Measurements from ENCODE around the gene QTRT2.

QTRT2 gene

DNA sequence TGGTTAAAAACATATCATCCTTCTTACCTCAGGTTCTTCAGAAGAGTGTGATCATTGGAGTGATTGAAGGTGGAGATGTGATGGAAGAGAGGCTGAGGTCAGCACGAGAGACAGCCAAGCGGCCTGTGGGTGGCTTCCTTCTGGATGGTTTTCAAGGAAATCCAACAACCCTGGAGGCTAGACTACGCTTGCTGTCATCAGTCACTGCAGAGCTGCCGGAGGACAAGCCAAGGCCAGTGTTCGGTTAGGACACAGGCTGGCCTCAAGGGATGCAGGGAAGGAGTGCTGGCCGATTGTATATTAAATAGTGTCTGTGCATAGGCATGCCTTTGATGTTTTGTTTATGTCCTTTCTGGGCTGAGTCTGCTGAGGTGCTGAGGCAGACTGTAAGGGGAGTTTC lies 20.2 kb downstream of the QTRT2 start:
- in situ Hi-C loops (cut with HindIII; ENCODE audit: low sequenced_read_pairs), result no loop called here

DNA sequence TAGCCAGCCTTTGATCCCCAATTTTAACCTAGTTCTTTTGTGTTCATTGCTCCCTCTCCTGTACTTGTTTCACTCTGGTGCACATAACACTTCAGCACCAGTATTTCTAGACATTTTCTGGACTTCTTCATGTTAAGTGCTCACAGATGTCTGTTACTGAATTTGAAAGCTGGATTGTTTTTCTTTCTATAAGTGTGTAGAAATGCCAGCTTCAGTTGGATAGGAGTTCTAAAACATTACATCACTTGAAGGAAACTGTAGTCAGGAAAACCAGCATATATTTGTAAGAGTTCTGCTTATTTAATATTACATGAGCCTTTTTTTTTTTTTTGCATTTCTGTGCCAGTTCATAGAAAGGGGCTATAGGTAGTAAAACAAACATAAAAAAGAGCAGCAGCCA lies 21.6 kb downstream of the QTRT2 start:
- in situ Hi-C loops (cut with HindIII; ENCODE audit: low sequenced_read_pairs), result no loop called here

DNA sequence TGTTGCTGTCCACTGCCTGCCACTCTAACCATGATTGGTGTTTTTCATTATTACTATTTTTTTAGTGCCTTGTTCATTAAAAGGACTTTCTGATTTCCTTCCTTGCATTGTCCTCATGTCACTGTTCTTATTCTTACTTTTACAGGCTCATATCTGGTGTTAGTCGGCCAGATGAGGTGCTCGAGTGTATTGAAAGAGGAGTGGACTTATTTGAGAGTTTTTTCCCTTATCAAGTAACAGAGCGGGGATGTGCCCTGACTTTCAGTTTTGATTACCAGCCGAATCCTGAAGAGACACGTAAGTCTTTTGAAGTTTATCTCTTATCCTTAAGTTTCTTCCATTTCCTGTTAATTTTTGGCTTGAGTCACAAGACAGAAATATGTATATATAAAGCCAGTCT lies 23.2 kb downstream of the QTRT2 start:
- in situ Hi-C loops (cut with HindIII; ENCODE audit: low sequenced_read_pairs), result no loop called here

GRCh38 chr3:114080201-114080600 lies 23.7 kb downstream of the QTRT2 start:
- in situ Hi-C loops (cut with HindIII; ENCODE audit: low sequenced_read_pairs), result no loop called here

DNA sequence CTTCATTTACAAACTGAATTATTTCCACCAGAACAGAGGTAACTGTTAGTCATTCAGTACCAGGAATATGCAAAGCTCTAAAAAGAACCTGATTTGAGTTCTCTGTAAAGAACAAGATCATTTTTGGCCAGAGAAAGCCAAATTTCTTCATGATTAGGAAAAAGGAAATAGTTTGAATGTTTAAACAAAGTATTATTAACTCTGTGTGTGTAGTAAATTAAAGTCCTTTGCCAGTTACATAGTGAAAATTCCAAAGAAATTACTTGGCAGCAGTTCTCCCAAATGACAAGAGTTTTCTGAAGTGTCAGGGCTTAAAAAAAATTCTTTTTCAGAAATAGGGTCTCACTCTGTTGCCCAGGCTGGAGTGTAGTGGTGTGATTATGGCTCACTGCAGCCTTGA lies 24.5 kb downstream of the QTRT2 start:
- in situ Hi-C loops (cut with HindIII; ENCODE audit: low sequenced_read_pairs), result no loop called here

GRCh38 chr3:114083112-114083511 lies 26.6 kb downstream of the QTRT2 start:
- in situ Hi-C loops (cut with HindIII; ENCODE audit: low sequenced_read_pairs), result no loop called here

DNA sequence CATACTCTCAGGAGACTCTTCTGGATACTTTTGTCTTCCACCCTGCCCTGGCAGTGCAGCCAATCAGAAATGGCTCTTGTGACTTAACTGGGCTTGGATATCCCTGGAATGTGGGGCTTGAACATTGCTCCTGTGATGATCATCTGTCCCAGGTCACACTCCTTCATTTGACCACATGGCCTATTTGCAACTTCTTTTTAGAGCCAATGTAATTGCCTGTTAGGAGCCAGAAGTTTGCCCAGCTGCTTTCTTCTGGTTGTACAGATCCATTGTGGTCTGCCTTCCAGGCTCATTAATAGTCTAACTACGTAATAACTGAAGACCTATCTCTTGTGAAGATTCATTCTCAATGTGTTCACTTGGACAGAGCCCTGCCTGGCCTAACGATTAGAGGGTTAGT lies 29.8 kb downstream of the QTRT2 start:
- in situ Hi-C loops (cut with HindIII; ENCODE audit: low sequenced_read_pairs), result no loop called here

- in situ Hi-C loops (cut with HindIII; ENCODE audit: low sequenced_read_pairs), result no loop called here
Observed at GRCh38 chr3:114089675-114090074, 33.1 kb downstream of the QTRT2 start.

DNA sequence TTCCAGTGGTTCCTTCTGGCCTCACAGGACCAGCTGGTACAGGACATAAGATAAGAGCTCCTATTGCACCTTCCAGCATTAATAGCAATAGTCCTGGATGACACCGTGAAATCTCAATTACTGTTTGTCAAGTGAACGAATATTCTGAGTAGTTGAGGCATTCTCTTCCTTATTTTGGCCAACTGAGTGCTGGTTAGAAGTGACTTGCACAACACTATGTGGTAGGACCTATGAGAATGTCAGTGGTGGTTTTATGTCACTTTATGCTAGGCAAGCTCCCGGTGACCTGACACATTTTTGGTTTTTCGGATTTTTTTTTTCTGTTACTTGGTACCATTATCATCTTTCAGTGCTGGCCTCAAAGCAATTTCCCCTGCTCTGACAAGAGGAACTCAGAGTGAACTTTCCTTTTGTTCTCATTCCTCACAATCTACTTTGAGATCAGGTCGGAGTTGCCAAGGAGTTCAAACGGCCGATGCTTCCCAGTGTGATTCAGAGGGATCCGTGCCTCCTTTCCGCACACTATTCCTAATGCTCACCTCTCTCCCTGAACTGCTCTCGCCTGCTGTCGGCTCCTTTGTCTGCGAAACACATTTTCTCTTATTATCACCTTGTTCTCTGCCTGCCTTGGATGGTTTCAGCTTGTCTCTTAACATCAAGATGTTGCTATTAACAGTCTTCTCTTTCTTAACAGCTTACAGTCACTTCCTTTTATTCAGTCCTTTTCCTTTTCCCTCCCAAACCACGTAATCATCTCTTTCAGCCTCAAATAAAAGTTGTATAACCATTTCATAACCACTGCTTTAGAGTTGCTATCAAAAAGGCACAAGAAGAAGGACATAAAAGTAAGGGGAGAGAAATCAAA lies 35.8 kb downstream of the QTRT2 start:
- in situ Hi-C loops (cut with HindIII; ENCODE audit: low sequenced_read_pairs), result no loop called here

- in situ Hi-C loops (cut with HindIII; ENCODE audit: low sequenced_read_pairs), result no loop called here
Observed at GRCh38 chr3:114093016-114093380, 36.5 kb downstream of the QTRT2 start.

GRCh38 chr3:114093596-114093995 lies 37.1 kb downstream of the QTRT2 start:
- in situ Hi-C loops (cut with HindIII; ENCODE audit: low sequenced_read_pairs), result no loop called here

- in situ Hi-C loops (cut with HindIII; ENCODE audit: low sequenced_read_pairs), result no loop called here
Observed at GRCh38 chr3:114095796-114096195, 39.3 kb downstream of the QTRT2 start.

DNA sequence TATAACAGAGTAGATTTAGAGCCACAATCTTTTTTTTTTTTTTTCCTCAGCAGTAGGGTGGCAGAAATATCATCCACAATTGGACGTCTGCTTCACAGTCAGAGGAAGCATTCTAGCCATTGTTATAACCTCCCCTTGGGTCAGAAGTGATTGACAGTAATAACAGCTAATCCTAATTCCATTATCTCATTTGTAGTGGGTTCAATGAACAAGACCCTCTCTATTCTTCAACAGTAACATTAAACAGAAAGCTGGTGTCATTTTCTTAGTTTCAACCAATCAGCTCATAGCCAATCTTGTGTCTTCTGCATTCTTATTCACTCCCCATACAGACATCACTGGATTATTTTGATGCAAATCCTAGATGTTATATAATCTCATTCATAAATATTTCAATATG lies 44.6 kb downstream of the QTRT2 start:
- in situ Hi-C loops (cut with HindIII; ENCODE audit: low sequenced_read_pairs), result no loop called here

- in situ Hi-C loops (cut with HindIII; ENCODE audit: low sequenced_read_pairs), result no loop called here
Observed at GRCh38 chr3:114103181-114103580, 46.6 kb downstream of the QTRT2 start.

- in situ Hi-C loops (cut with HindIII; ENCODE audit: low sequenced_read_pairs), result no loop called here
Observed at GRCh38 chr3:114103858-114104257, 47.3 kb downstream of the QTRT2 start.

GRCh38 chr3:114104414-114104813 lies 47.9 kb downstream of the QTRT2 start:
- in situ Hi-C loops (cut with HindIII; ENCODE audit: low sequenced_read_pairs), result no loop called here

GRCh38 chr3:114108137-114108536 lies 51.6 kb downstream of the QTRT2 start:
- in situ Hi-C loops (cut with HindIII; ENCODE audit: low sequenced_read_pairs), result no loop called here

DNA sequence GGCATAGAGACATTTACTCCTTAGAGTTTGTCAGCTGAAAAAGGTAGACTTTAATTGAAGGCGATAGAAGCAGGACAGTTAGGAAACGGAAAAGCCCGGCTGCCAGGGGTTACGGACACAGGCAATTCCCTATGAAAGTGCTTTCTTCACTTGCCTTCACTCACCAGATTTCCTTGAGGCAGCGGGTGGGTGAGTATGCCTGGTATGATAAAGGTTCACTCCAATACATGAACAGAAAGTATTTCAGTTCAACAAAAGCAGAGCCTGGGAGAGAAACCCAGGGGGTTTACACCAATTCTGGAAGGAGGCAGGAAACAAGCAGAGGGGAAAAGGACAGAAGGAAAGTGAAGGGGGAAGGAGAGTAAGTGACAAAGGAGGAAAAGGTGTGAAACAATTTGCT lies 53.9 kb downstream of the QTRT2 start:
- in situ Hi-C loops (cut with HindIII; ENCODE audit: low sequenced_read_pairs), result no loop called here

GRCh38 chr3:114111060-114111770 lies 54.7 kb downstream of the QTRT2 start:
- in situ Hi-C loops (cut with HindIII; ENCODE audit: low sequenced_read_pairs), result no loop called here

DNA sequence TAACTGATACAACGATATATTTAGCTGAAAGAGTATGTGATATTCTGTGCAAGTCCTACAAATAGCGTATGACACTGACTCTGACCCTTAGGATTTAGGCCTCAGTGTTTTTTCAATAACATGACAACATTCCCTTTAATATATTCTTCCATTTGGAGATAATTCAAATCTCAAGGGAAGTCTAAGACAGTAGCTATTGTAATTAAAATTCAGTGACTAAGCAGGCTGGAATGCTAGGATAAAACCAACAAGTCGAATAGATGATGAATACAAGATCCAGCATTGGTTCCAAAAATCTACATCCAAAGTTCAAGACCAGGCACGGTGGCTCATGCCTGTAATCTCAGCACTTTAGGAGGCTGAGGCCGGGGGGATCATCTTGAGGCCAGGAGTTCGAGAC lies 56.2 kb downstream of the QTRT2 start:
- in situ Hi-C loops (cut with HindIII; ENCODE audit: low sequenced_read_pairs), result no loop called here

- in situ Hi-C loops (cut with HindIII; ENCODE audit: low sequenced_read_pairs), result no loop called here
Observed at GRCh38 chr3:114114719-114115118, 58.2 kb downstream of the QTRT2 start.

GRCh38 chr3:114115143-114115542 lies 58.6 kb downstream of the QTRT2 start:
- in situ Hi-C loops (cut with HindIII; ENCODE audit: low sequenced_read_pairs), result no loop called here

Data from endothelial cell of hepatic sinusoid (primary cell).